ENCODE data around the gene UST. TPM values are rescaled to one million over a fixed set of nuclear protein-coding genes. Genes with fewer than 3 reads are reported as not detected.

The UST gene
- total and polyA plus RNA-seq, 2 donors (not counting 1 experiment from before 2014, with no cell fraction given) = 7.3 to 16.9 TPM

- no peaks in the 10 kb centered on the region for H3K27me3 ChIP-seq (replicated peaks in 1 of 4; ENCODE audit: control extremely low read depth in 1 of 4, control insufficient read depth in 3 of 4, insufficient read depth in 4 of 4, low read length in 3 of 4)
- DNase-seq = no peak
- H3K4me3 ChIP-seq (ENCODE audit: control extremely low read depth in 1 of 5, extremely low read depth in 1 of 5, insufficient read depth in 1 of 5, low read depth in 2 of 5, low read length in 4 of 5) = no peak overlapping the region
- no peaks in the 10 kb centered on the region for H3K9me3 ChIP-seq (ENCODE audit: control extremely low read depth in 1 of 3, control insufficient read depth in 2 of 3, insufficient read depth in 1 of 3, low read length in 2 of 3)
- no peak overlapping the region for H3K4me2 ChIP-seq (replicated peaks; ENCODE audit: low read depth, low read length, poor library complexity, severe bottlenecking)
- no peaks in the 10 kb centered on the region for H3K4me1 ChIP-seq (ENCODE audit: control insufficient read depth in 2 of 2, insufficient read depth in 2 of 2, low read length in 2 of 2)
- H3K27ac ChIP-seq (ENCODE audit: low read length in 2 of 2) = no peak overlapping the region
- no peak for TF ChIP-seq EZH2 (IDR thresholded peaks at IDR 0.05; ENCODE audit: borderline replicate concordance, insufficient read depth, low read depth, low read length, poor library complexity, severe bottlenecking)
- no peak for TF ChIP-seq CTCF (IDR thresholded peaks at IDR 0.05)
- POLR2A ChIA-PET = no interaction called here
- no peak overlapping the region for H2AFZ ChIP-seq (ENCODE audit: insufficient read depth, low read depth, low read length, poor library complexity, severe bottlenecking)
- no peaks in the 10 kb centered on the region for H3K4me1 Mint-ChIP-seq
- H4K20me1 ChIP-seq (ENCODE audit: control insufficient read depth, insufficient read depth, low read length, poor library complexity, severe bottlenecking) = no peaks in the 10 kb centered on the region
- peaks cover 4% of the 10 kb centered on the region for H3K9me3 Mint-ChIP-seq (ENCODE audit: insufficient read depth)
- no peaks in the 10 kb centered on the region for H3K79me2 ChIP-seq (ENCODE audit: control insufficient read depth, insufficient read depth, low read length)
- no peaks in the 10 kb centered on the region for H3K36me3 ChIP-seq (replicated peaks in 1 of 2; ENCODE audit: control extremely low read depth in 1 of 2, control insufficient read depth in 1 of 2, extremely low read depth in 1 of 2, insufficient read depth in 2 of 2, low read length in 1 of 2)
- no peak overlapping the region for H3K27ac Mint-ChIP-seq
- no peak overlapping the region for H3K4me3 Mint-ChIP-seq
- no peak for ATAC-seq (ENCODE audit: low read depth)
- no CpG with 5 or more reads among the region's 5 CpGs for WGBS (ENCODE audit: insufficient coverage)
- no peak overlapping the region for H3K9ac ChIP-seq (ENCODE audit: low read length)
- CTCF ChIA-PET = interaction anchor here (1.0 kb wide), 1 partner anchor 134 kb away, joined by 4 read pairs; no protein-coding TSS in a partner anchor
- intact Hi-C loops (cut with micrococcal nuclease) = no loop called here
- no peaks in the 10 kb centered on the region for H3K27me3 Mint-ChIP-seq
These were observed 34.8 kb upstream of the UST start for GRCh38 chr6:148711833-148712654.

- DNase-seq (no peak), ATAC-seq (ENCODE audit: low read depth) (no peak)
- WGBS (ENCODE audit: insufficient coverage) = no CpG with 5 or more reads among the region's 1 CpG
- POLR2A ChIA-PET = no interaction called here
- Histone ChIP-seq H2AFZ (ENCODE audit: insufficient read depth, low read depth, low read length, poor library complexity, severe bottlenecking) (no peak overlapping the region), H3K9ac (ENCODE audit: low read length) (no peak overlapping the region), H3K9me3 (ENCODE audit: control extremely low read depth in 1 of 3, control insufficient read depth in 2 of 3, insufficient read depth in 1 of 3, low read length in 2 of 3) (no peaks in the 10 kb centered on the region), H3K4me1 (ENCODE audit: control insufficient read depth in 2 of 2, insufficient read depth in 2 of 2, low read length in 2 of 2) (no peaks in the 10 kb centered on the region), H3K4me3 (ENCODE audit: control extremely low read depth in 1 of 5, extremely low read depth in 1 of 5, insufficient read depth in 1 of 5, low read depth in 2 of 5, low read length in 4 of 5) (no peak overlapping the region), H3K27ac (ENCODE audit: low read length in 2 of 2) (no peak overlapping the region), H3K79me2 (ENCODE audit: control insufficient read depth, insufficient read depth, low read length) (no peaks in the 10 kb centered on the region), H3K36me3 (replicated peaks in 1 of 2; ENCODE audit: control extremely low read depth in 1 of 2, control insufficient read depth in 1 of 2, extremely low read depth in 1 of 2, insufficient read depth in 2 of 2, low read length in 1 of 2) (no peaks in the 10 kb centered on the region), H3K4me2 (replicated peaks; ENCODE audit: low read depth, low read length, poor library complexity, severe bottlenecking) (no peak overlapping the region), H4K20me1 (ENCODE audit: control insufficient read depth, insufficient read depth, low read length, poor library complexity, severe bottlenecking) (no peaks in the 10 kb centered on the region), H3K27me3 (replicated peaks in 1 of 4; ENCODE audit: control extremely low read depth in 1 of 4, control insufficient read depth in 3 of 4, insufficient read depth in 4 of 4, low read length in 3 of 4) (no peaks in the 10 kb centered on the region)
- H3K27ac Mint-ChIP-seq = no peak overlapping the region
- H3K4me1 Mint-ChIP-seq = no peaks in the 10 kb centered on the region
- CTCF ChIA-PET = interaction anchor here (1.0 kb wide), 1 partner anchor 135 kb away, joined by 4 read pairs; no protein-coding TSS in a partner anchor
- TF ChIP-seq CTCF (IDR thresholded peaks at IDR 0.05) (no peak), EZH2 (IDR thresholded peaks at IDR 0.05; ENCODE audit: borderline replicate concordance, insufficient read depth, low read depth, low read length, poor library complexity, severe bottlenecking) (no peak)
- H3K9me3 Mint-ChIP-seq (ENCODE audit: insufficient read depth) = peaks cover 4% of the 10 kb centered on the region
- intact Hi-C loops (cut with micrococcal nuclease) = no loop called here
- no peak overlapping the region for H3K4me3 Mint-ChIP-seq
- H3K27me3 Mint-ChIP-seq = no peaks in the 10 kb centered on the region
These were observed 33.6 kb upstream of the UST start for GRCh38 chr6:148713033-148713738.
